GM19099 (cell line): ENCODE measurements around the gene KLHDC8A.

Experiments
- POLR2A ChIP-seq: IDR thresholded peaks from 3 replicates; pipeline ENCODE4 v1.6.1; 2011; ENCODE audit warnings: low read depth; ENCODE audit not compliant: insufficient read length; ENCODE audit errors: extremely low read depth

The KLHDC8A gene

GRCh38 chr1:205356440-205357139, at the start of gene KLHDC8A:
KLHDC8A (minus strand) TSS chr1:205356922; CDS start chr1:205343604, 13,318 bp downstream.
- no peak for TF ChIP-seq POLR2A

DNA sequence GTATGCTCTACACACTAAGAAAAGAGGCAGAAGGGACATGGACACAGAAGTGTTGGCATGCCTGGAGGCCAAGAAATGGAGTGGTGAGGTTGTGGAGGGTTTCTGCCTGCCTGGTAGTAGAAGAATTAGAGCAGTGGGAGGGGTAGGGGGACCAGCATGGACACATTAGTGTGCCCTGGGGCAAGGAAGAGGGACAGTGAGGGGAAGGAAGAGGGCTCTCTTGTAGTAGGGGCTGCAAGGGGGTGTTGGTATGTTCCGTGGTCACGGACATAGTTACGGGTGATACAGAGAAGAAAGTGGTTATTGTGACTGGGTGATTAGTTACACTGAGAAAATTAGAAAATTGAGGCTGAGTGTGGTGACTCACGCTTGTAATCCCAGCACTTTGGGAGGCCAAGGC, 41.9 kb upstream of the KLHDC8A start:
- no peak for TF ChIP-seq POLR2A

- no peak for TF ChIP-seq POLR2A
These were observed 40.4 kb upstream of the KLHDC8A start for GRCh38 chr1:205396967-205397616.

GRCh38 chr1:205395616-205396015, 38.9 kb upstream of the KLHDC8A start:
- TF ChIP-seq POLR2A: no peak

DNA sequence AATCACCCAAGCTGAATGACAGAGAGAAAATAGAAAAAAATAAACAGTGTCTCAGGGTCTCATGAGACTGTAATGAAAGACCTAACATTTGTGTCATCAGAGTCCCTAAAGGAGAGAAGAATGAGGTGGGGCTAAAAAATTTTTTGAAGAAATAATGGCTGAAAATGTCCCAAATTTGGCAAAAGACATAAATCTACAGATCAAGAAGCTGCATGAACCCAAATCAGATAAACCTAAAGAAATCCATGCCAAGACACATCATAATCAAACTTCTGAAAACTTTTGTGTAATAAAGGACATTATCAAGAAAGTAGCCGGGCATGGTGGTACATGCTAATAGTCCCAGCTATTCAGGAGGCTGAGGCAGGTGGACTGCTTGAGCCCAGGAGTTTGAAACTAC, 35.9 kb upstream of the KLHDC8A start:
- no peak for TF ChIP-seq POLR2A

DNA sequence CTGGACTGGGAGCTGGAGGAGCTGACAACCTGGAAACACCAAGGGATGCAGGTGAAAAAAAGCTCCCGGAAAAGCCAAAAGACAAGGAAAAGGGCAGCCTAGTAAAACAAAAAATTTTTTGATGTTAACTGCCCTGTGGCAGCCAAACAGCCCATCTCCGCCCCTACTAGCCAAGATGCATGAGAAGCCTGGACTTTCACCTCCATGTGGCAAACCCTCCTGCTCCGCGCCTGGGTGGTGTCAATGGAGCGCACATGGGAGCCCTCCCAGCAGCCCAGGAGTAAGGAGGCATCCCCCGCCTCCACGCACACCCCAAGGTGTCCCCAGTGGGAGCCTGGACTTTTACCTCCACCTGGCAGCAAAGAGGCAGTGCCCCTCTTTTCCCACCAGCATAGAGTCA, 34.7 kb upstream of the KLHDC8A start:
- no peak for TF ChIP-seq POLR2A

DNA sequence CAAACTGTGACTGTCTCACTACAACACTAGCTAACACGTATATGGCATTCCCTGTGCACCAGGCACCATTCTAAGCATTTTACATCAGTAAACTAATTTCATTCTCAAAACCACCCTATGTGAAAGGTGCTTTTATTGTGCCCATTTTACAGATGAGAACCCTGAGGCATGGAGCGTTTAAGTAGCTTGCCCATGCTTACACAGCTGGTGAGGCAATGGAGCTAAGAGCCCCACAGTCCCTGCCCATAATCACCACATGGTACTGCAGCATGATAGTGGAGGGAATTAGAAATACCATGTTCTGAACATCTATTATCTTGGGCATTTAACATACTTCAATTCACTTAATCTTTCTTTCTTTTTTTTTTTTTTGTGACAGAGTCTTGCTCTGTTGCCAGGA, 31.1 kb upstream of the KLHDC8A start:
- no peak for TF ChIP-seq POLR2A

DNA sequence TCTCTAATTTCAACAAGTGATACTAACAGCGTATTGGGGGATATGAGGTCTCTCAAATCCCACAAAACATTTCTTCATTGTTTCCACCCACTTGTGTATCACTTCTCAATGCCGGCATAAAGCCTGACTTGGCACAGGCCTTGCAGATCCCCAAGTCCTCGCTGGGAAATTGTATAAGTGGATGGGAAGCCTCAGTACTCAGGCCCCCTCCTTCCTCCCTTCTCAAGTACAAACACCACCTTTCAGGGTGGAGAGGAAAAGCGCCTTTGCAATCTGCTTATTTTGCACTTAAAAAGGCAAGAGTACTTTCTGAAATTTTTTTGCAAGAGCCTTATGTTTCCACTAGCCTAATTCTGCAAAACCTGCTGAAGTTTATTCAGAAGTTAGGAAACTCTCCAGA, 25.8 kb upstream of the KLHDC8A start:
- TF ChIP-seq POLR2A: no peak

- TF ChIP-seq POLR2A: no peak
These were observed 24.6 kb upstream of the KLHDC8A start for GRCh38 chr1:205381305-205381704.

- no peak for TF ChIP-seq POLR2A
These were observed 24.2 kb upstream of the KLHDC8A start for GRCh38 chr1:205380882-205381281.

DNA sequence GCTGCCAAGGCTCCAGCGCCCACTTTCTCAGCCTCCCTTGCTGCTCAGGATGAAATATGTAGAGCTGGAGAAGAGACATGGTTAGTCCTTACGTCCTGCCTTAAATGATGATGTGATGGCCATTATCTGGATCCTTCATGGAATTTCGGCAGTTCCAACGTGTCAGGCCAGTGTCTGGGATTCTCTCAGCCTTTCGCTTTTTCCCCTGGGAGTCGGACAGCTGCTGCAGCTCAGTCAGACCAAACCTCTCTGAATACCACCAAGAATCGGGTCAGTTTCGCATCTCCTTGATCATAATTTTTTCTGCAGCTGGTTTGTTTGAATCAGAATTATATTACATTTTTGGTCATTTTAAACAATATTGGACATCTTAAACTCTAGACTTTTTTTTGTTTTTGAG, 22.3 kb upstream of the KLHDC8A start:
- no peak for TF ChIP-seq POLR2A

GRCh38 chr1:205377355-205377754, 20.6 kb upstream of the KLHDC8A start:
- TF ChIP-seq POLR2A: no peak

DNA sequence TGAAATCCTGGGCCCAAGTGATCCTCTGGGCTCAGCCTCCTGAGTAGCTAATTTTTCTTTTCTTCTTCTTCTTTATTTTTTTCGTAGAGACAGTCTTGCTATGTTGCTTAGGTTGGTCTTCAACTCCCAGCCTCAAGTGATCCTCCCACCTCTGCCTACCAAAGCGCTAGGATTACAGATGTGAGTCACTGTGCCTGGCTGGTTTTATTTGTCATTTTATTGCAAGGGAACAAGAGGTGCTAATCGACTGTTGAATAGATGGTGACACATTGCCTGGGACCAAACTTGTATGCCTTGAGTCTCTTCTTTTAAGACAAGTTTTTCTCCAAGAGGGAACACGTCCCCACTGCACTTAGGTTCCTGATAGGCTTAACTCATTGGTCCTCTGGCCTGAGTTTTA, 20.0 kb upstream of the KLHDC8A start:
- no peak for TF ChIP-seq POLR2A

DNA sequence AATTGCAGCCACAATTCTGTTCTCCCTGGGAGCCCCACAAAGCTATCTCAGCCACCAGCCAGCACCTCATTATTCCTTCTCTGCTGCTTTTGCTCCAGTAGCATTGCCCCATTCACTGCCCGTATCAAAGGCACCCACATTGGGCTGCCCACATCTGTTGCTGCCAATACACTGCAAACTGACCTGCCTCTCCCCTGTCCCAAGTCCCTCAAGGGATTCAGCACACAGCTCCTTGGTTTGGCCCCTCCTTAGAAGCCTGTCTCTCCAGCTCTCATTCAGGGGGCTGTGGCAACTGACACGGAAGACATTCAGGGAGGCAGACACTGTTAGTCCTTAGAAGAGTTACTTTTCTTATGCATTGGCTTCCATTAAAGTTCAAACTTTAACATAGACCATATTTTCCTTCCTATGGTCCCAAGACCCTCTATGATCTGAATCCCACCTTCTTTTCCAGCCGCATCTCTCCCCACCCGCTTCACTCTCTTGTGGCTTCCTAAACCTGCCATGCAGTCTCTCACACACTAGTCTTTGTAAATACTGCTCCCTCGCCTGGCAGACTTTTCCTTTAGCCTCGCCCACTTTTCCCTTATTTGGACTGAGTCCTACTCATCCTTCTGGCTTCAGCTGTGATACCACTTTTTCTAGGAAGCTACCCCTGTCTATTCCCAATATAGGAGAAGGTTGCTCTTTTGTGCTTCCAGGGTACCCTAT, 19.3 kb upstream of the KLHDC8A start:
- no peak for TF ChIP-seq POLR2A

DNA sequence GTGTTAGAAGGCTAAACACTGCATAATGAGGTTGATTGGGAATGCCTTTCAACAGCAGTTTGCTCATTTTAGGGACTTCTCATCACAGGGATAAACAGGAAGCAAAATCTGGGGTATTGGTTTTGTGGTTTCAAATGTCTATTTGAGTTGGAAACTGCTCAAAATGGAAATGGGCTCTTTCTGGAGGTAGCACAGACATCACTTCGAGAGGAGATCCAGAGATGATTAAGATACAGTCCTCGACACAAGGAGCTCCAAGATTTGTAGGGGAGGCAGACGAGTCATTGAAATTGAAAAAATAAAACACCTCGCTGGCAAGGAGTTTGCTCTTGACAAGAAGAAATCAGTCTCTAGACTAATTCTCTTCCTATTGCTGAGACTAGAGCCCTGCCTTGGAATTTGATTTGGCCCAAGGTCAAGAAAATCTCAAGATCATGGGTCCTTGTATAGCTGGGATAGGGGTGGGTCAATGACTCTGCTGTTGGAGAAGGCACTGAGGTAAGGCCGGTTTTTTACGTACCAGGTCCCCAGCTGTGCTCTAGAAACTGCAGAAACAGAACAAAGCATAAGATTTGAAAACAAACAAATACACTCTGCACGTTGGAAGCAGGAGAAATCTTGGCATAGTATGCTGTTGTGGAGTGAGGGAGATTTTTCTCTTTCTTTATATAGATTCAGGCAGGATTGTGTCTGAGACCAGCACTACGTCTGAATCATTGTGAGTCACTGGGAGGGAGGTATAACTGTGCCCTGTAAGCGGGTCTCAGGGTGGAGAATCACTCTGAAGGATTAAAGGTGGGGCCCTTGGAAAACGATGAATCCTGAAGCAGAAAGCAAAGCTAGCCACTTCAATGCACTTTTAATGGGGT, 17.7 kb upstream of the KLHDC8A start:
- no peak for TF ChIP-seq POLR2A
